Measurements from ENCODE around the gene NDUFAF4. TPM values are rescaled to one million over a fixed set of nuclear protein-coding genes. Genes with fewer than 3 reads are reported as not detected.

The NDUFAF4 gene
- total RNA-seq: 14.0 and 14.6 TPM in 2 replicates

DNA sequence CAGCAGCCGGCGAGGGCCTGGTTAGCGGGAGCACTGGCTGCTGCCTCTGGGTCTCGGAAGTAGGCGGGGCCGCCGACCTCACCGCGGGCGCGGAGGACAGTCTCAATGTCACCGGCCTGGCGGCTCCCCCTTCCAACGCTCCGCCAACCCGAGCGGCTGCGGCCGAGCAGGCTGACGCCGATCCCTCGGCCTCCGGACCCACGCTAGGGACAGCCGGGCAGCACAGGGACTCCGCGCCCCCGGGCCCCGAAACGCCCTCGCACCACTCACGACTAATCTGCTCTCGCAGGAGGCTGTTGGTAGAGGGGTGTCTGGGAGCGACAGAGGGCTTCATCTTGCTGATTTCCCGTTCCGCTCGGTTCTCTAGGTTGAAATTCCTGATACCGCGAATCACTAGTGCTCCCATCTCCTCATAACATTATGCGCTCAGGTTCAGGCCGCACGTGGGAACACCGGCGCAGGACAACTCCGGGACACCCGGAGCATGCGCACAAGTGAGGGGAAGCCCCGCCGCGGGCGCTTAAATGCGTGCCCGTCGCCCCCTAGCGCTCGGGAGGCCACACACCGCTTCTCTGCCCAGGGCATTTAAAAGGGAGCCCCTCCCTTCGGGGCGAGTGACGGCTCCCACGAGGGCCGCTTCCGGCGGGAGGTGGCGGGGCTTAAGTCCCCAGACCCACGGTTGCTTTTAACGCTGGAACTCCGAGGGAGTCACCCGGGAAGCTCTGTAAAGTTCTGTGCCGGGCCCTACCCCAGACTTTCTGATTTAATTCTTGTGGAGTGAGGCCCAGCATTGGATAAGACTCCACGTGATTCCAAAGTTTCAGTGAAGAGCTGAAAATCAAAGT is at the start of gene NDUFAF4:
TSS of gene NDUFAF4 (minus strand) at position 496 of the 845 bp plus-strand sequence. CDS start at position 406, 90 bp downstream.

Other genes with a start within 250 kb of the NDUFAF4 start
- gene GPR63, start 60.4 kb downstream of the NDUFAF4 start, total RNA-seq: under 0.01 TPM in 1 of 2 replicates, not detected in the other
- gene KLHL32, start 26.8 kb upstream of the NDUFAF4 start, total RNA-seq: under 0.01 TPM in 1 of 2 replicates, not detected in the other

Measured in epithelial cell of umbilical artery (primary cell).